Measurements from ENCODE around the gene PIP4K2C.

DNA sequence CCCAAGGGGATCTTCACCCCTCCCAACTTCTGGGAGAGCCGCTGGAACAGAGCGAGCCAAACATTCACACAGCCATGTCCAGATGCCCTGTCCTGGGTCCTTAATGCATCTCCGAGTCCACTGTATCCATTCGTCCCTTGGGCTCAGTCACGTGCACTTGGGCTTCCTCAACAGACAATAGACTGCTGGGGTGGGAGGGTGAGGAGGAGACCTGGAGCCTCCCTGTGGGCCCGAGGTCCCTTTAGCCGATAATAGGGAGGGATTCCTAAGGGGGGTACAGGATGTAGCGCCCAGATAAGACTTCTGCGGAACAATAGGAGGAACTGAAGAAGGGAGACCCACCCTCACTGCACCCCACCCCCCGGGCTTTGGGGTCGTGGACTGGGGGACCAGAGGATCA is 26.9 kb downstream of the PIP4K2C start:
- TF ChIP-seq, protein P1, sequence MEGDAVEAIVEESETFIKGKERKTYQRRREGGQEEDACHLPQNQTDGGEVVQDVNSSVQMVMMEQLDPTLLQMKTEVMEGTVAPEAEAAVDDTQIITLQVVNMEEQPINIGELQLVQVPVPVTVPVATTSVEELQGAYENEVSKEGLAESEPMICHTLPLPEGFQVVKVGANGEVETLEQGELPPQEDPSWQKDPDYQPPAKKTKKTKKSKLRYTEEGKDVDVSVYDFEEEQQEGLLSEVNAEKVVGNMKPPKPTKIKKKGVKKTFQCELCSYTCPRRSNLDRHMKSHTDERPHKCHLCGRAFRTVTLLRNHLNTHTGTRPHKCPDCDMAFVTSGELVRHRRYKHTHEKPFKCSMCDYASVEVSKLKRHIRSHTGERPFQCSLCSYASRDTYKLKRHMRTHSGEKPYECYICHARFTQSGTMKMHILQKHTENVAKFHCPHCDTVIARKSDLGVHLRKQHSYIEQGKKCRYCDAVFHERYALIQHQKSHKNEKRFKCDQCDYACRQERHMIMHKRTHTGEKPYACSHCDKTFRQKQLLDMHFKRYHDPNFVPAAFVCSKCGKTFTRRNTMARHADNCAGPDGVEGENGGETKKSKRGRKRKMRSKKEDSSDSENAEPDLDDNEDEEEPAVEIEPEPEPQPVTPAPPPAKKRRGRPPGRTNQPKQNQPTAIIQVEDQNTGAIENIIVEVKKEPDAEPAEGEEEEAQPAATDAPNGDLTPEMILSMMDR (IDR thresholded peaks at IDR 0.05; ENCODE audit: borderline replicate concordance, extremely low read depth, low read length, poor library complexity, severe bottlenecking), result no peak
- no peak for TF ChIP-seq EZH2 (IDR thresholded peaks at IDR 0.05; ENCODE audit: borderline replicate concordance, low read depth, low read length, severe bottlenecking)
